GM12801 (cell line): Measurements from ENCODE around the gene PPP1R37.

ENCODE experiments used
- CTCF ChIP-seq: IDR thresholded peaks from one replicate; pipeline ENCODE4 v1.5.1; 2011; ENCODE audit warnings: control low read depth; ENCODE audit not compliant: insufficient read length; ENCODE audit errors: extremely low read depth

PPP1R37 gene

DNA sequence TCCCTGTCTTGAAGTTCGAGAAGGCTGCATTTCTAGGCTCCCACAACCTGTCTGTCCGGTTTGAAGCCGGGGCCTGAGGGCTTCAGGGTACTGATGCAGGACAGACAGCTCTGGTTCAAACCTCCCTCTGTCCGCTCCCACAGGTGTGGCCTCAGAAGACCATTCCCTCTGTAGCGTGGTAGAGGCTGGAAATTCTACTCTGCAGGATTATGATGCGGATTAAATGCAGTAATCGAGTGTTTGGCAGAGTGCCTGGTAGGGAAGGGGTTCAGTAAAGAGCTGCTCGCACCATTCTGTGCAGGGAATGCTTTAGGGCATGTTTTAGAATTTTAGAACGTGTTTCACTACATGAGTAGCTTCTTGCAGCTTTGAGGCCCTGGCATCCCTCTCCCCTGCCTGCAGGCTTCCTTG lies 30.5 kb downstream of the PPP1R37 start:
- no peak for TF ChIP-seq CTCF

DNA sequence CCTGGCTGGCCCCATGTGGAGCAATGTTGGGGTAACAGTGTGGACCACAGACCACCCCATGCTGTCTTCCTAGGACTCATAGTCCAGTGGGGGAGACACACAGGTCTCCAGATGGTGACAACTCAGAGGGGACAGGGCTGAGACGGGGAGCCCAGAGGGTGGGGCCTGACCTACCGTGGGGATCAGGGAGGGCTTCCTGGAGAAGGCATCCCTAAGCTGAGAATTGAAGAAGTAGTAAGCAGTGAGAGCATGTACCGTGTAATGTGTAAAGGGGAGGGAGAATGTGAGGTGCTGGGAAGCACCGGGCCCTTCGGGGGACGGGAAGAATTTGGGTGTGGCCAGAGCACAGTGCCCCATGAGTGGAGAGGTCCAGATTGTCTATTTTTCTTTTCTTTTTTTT lies 31.0 kb downstream of the PPP1R37 start:
- no peak for TF ChIP-seq CTCF

- no peak for TF ChIP-seq CTCF
These were observed 32.4 kb downstream of the PPP1R37 start for GRCh38 chr19:45125360-45125759.

GRCh38 chr19:45125975-45126493 lies 33.1 kb downstream of the PPP1R37 start:
- no peak for TF ChIP-seq CTCF

DNA sequence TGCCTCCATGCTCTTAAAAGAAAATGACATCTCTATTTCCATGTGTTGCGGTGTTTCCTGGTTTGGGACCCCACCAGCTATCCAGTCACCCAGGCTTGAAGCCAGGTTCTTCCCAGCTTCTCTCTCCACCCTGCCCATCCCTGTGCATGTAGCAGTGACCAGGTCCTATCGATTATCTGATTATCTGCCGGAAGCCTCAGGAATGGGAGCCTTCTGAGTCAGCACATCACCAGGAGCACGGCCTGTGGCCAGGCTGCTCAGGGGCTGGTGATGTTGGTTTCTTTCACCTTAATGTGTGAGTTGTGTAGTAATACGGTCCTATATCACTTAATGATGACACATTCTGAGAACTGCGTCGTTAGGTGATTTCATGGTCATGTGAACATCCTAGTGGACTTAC lies 33.7 kb downstream of the PPP1R37 start:
- TF ChIP-seq CTCF: no peak

DNA sequence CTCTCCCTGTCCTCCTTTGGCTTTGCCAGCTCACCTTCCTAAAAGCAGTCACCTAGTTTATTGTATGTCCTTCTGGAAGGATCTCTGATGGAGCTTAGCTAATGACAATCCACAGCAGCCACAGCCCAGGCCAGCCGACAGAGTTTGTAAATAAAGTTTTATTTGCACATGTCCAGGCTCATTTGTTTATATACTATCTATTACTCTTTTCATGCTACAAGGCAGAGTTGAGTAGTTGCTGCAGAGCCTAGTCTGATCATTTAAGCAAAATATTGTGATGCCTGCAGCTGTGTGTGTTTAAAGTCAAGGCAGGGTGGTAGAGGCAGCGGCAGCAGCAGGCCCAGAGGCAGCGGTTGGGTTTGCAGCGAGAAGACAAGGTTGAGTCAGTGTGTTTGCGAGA lies 35.2 kb downstream of the PPP1R37 start:
- TF ChIP-seq CTCF: no peak

DNA sequence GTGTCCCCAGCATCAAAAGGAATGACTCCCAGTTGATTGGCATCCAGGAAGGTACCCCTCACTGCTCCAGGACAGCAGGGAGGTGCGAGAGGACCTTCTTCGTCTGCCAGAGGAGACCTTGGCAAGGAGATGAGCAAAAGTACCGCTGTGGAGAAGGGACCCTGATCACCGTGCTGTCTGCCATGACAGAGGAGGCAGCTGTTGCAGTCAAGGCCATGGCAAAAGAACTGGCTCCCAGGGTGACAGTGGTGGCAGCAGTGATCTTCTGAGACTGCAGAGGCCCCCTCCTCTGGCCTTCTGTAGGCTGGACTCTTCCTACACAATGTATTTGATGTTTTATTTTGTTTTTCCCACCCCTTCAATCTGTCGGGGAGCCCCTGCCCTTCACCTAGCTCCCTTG lies 35.8 kb downstream of the PPP1R37 start:
- no peak for TF ChIP-seq CTCF

DNA sequence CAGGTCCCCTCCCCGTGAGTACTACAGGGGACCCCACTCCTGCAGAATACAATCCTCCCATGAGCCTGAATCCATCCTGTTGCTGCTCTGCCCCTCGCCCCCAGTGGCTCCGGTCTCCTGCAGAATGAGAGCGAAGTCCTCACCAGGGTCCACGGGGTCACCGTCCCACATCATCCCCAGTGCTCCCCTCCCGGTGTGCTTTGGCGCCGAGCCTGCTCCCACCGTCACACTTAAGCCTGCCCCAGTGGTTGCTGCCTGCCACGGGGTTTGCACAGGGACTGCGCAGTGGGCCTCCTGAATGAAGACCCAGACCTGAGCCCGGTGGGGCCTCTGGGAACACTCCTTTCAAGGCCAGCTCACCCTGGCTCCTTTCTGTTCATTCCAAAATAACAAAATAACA lies 37.3 kb downstream of the PPP1R37 start:
- no peak for TF ChIP-seq CTCF
